ENCODE results near the gene TMEM259.

Gene TMEM259

DNA sequence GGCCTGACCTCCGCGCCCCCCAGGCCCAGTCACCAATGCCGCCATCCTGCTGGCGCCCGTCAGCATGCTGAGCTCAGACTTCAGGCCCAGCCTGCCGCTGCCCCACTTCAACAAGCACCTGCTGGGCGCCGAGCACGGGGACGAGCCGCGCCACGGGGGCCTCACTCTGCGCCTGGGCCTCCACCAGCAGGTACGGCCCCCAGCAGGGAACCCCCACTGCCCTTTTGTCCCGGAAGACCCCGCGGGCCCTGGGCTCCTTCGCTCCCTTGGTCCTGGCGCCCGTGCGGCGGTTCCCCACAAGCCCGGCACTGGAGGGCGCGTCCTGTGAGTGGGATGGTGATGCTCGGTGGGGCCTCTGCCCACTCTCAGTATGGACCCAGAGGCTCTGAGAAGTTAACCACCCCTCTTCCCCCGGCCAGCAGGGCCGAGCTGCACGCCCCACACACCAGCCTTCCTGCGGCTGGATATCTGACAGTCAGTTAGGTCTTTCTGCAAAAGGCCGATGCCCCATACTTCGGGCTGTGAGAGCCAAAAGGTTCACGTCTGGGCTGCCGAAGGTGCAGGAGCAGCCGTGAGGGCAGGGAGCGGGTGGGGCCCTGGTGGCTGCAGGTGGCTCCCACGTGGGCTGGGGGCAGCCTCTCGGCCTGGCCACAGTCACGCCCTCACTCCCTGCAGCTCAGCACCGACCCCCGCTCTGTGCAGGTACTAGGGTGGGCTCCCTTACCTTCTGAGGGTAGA, 28.8 kb downstream of the TMEM259 start:
- no peak for DNase-seq (ENCODE audit: low read depth, low spot score)
- H3K4me3 ChIP-seq (ENCODE audit: low read depth, low read length), result no peak overlapping the region
- in situ Hi-C loops (cut with HindIII; ENCODE audit: low sequenced_read_pairs), result no loop called here
- TF ChIP-seq, protein P1, sequence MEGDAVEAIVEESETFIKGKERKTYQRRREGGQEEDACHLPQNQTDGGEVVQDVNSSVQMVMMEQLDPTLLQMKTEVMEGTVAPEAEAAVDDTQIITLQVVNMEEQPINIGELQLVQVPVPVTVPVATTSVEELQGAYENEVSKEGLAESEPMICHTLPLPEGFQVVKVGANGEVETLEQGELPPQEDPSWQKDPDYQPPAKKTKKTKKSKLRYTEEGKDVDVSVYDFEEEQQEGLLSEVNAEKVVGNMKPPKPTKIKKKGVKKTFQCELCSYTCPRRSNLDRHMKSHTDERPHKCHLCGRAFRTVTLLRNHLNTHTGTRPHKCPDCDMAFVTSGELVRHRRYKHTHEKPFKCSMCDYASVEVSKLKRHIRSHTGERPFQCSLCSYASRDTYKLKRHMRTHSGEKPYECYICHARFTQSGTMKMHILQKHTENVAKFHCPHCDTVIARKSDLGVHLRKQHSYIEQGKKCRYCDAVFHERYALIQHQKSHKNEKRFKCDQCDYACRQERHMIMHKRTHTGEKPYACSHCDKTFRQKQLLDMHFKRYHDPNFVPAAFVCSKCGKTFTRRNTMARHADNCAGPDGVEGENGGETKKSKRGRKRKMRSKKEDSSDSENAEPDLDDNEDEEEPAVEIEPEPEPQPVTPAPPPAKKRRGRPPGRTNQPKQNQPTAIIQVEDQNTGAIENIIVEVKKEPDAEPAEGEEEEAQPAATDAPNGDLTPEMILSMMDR (IDR thresholded peaks at IDR 0.05; ENCODE audit: low read depth, low read length), result no peak

DNA sequence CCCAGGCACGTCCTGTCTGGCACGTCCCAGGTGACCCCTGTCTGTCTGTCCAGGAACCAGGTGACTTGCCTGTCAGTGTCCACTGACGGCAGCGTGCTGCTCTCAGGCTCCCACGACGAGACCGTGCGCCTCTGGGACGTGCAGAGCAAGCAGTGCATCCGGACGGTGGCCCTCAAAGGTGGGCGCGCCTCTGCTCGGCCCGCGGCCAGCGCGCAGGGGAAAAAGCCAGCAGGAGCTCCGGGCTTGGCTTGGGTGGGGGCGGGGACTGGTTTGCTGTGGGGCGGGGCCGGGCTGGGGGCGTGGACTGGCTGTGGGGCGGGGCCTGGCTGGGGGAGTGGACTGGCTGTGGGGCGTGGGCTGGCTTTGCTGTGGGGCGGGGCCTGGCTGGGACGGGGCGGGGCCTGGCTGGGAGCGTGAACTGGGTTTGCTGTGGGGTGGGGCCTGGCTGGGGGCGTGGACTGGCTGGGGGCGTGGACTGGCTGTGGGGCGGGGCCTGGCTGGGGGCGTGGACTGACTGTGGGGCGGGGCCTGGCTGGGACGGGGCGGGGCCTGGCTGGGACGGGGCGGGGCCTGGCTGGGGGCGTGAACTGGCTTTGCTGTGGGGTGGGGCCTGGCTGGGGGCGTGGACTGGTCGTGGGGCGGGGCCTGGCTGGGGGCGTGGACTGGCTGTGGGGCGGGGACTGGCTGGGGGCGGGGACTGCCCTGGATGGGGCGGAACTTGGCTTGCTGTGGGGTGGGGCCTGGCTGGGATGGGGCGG, 29.6 kb downstream of the TMEM259 start:
- peak; percentile 42 for DNase-seq (ENCODE audit: low read depth, low spot score)
- in situ Hi-C loops (cut with HindIII; ENCODE audit: low sequenced_read_pairs), result no loop called here
- TF ChIP-seq, protein P1 (IDR thresholded peaks at IDR 0.05; ENCODE audit: low read depth, low read length), result no peak
- H3K4me3 ChIP-seq (ENCODE audit: low read depth, low read length), result no peak overlapping the region

- in situ Hi-C loops (cut with HindIII; ENCODE audit: low sequenced_read_pairs), result no loop called here
- TF ChIP-seq, protein P1 (IDR thresholded peaks at IDR 0.05; ENCODE audit: low read depth, low read length), result no peak
- H3K4me3 ChIP-seq (ENCODE audit: low read depth, low read length), result no peak overlapping the region
- no peak for DNase-seq (ENCODE audit: low read depth, low spot score)
These were observed 30.2 kb downstream of the TMEM259 start for GRCh38 chr19:990746-991145.

- H3K4me3 ChIP-seq (ENCODE audit: low read depth, low read length), result no peak overlapping the region
- in situ Hi-C loops (cut with HindIII; ENCODE audit: low sequenced_read_pairs), result no loop called here
- TF ChIP-seq, protein P1 (IDR thresholded peaks at IDR 0.05; ENCODE audit: low read depth, low read length), result no peak
- DNase-seq (ENCODE audit: low read depth, low spot score), result no peak
These were observed 30.8 kb downstream of the TMEM259 start for GRCh38 chr19:990119-990571.

GRCh38 chr19:989381-990081, 31.4 kb downstream of the TMEM259 start:
- TF ChIP-seq, protein P1 (IDR thresholded peaks at IDR 0.05; ENCODE audit: low read depth, low read length), result peak; percentile 44
- in situ Hi-C loops (cut with HindIII; ENCODE audit: low sequenced_read_pairs), result no loop called here
- DNase-seq (ENCODE audit: low read depth, low spot score), result no peak
- H3K4me3 ChIP-seq (ENCODE audit: low read depth, low read length), result no peak overlapping the region

- no peak overlapping the region for H3K4me3 ChIP-seq (ENCODE audit: low read depth, low read length)
- TF ChIP-seq, protein P1 (IDR thresholded peaks at IDR 0.05; ENCODE audit: low read depth, low read length), result no peak
- in situ Hi-C loops (cut with HindIII; ENCODE audit: low sequenced_read_pairs), result no loop called here
- no peak for DNase-seq (ENCODE audit: low read depth, low spot score)
These were observed 32.4 kb downstream of the TMEM259 start for GRCh38 chr19:988510-988909.

Data from astrocyte of the spinal cord (primary cell).